ENCODE data around the gene JMJD7. TPM values are rescaled to one million over a fixed set of nuclear protein-coding genes. Genes with fewer than 3 reads are reported as not detected.

JMJD7 gene
- total RNA-seq, 1 donor from 2014 or later, result 12.1 TPM

DNA sequence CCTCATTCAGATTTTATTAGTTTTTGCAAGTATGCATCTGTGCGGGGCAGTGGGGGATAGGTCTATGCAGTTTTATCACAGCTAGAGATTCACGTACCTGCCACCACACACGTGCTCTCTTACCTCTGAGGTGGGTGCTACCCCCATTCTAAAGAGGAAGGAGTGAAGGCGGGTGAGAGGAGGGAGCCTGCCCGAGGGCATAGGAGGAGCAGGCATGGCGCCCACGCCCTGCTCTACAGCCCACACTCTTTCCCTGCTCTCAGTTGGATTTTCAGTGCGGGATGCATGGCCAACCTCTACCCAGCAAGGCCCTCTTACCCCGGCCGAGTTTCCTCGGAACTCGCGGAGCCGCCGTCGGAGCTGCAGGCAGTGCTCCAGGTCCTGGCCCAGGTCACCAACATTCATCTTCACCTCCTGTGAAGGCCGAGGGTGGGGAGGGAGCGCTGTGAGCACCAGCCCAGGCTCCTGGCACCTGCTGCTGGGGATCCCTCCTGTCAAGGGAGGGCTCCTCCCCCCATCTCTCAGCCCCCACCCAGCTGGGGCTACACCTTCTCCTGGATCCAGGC is 37.7 kb downstream of the JMJD7 start:
- no peak overlapping the region for H3K27ac ChIP-seq (replicated peaks)
- H3K27me3 ChIP-seq (ENCODE audit: low read depth), result no peaks in the 10 kb centered on the region
- no peak overlapping the region for H3K4me3 ChIP-seq
- no peak for TF ChIP-seq CTCF (IDR thresholded peaks at IDR 0.05; ENCODE audit: borderline replicate concordance)
- no peaks in the 10 kb centered on the region for H3K9me3 ChIP-seq (replicated peaks)
- no peak for DNase-seq
- H3K36me3 ChIP-seq, result no peaks in the 10 kb centered on the region
- peaks cover 2% of the 10 kb centered on the region for H3K4me1 ChIP-seq
- intact Hi-C loops (cut with micrococcal nuclease), result no loop called here

DNA sequence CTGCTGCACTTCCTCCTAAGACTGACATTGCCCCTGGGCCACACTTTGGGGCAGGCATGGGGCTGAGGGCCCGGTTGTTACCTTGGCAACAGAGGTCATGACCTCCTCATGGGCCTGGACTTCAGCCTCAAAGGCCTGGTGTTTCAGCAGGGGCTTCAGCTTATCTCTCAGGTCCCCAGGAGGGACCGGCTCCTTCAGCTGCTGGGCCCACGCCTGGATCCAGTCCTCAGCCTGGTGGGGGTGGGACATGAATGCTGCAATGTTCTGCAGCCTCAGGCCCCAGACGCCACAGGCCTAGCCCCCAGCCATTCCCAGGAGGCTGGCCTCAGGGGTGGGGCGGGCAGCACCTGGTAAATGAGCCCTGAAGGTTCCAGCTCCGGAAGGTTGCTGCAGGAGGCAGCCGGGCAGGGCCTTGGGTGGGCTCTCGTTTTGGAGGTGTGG is 38.4 kb downstream of the JMJD7 start:
- DNase-seq, result no peak
- Histone ChIP-seq H3K27ac (replicated peaks) (no peak overlapping the region), H3K4me3 (no peak overlapping the region), H3K4me1 (peaks cover 9% of the 10 kb centered on the region), H3K9me3 (replicated peaks) (no peaks in the 10 kb centered on the region), H3K36me3 (no peaks in the 10 kb centered on the region), H3K27me3 (ENCODE audit: low read depth) (no peaks in the 10 kb centered on the region)
- TF ChIP-seq CTCF (IDR thresholded peaks at IDR 0.05; ENCODE audit: borderline replicate concordance), result no peak
- intact Hi-C loops (cut with micrococcal nuclease), result no loop called here

GRCh38 chr15:41866872-41867579 is 39.1 kb downstream of the JMJD7 start:
- Histone ChIP-seq H3K27me3 (ENCODE audit: low read depth) (no peaks in the 10 kb centered on the region), H3K9me3 (replicated peaks) (no peaks in the 10 kb centered on the region), H3K4me1 (peaks cover 10% of the 10 kb centered on the region), H3K4me3 (no peak overlapping the region), H3K27ac (replicated peaks) (no peak overlapping the region), H3K36me3 (no peaks in the 10 kb centered on the region)
- no peak for TF ChIP-seq CTCF (IDR thresholded peaks at IDR 0.05; ENCODE audit: borderline replicate concordance)
- DNase-seq, result no peak
- intact Hi-C loops (cut with micrococcal nuclease), result no loop called here

DNA sequence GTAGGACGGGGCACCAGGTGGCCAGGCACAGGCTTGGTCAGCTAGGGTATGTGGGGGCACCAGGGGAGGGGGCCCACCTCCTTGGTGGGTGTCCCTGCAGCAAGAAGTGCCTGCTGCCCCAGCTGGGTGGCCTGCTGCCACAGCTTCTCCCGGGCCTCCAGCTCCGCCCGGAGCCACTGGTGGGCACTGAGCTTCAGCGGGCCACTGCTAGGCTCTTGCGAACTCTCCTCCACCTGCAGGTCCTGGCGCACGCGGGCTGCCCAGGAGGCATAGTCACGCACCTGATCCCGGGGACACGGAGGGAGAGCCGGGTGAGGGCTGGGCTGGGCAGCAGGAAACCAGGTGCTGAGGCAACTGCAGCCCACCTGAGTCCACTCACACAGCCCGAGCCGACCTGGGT is 40.4 kb downstream of the JMJD7 start:
- no peaks in the 10 kb centered on the region for H3K9me3 ChIP-seq (replicated peaks)
- no peaks in the 10 kb centered on the region for H3K27me3 ChIP-seq (ENCODE audit: low read depth)
- intact Hi-C loops (cut with micrococcal nuclease), result no loop called here
- H3K4me3 ChIP-seq, result no peak overlapping the region
- H3K36me3 ChIP-seq, result no peaks in the 10 kb centered on the region
- H3K4me1 ChIP-seq, result peaks cover 10% of the 10 kb centered on the region
- no peak overlapping the region for H3K27ac ChIP-seq (replicated peaks)
- no peak for DNase-seq
- no peak for TF ChIP-seq CTCF (IDR thresholded peaks at IDR 0.05; ENCODE audit: borderline replicate concordance)

- intact Hi-C loops (cut with micrococcal nuclease), result no loop called here
- H3K4me3 ChIP-seq, result no peak overlapping the region
- H3K27ac ChIP-seq (replicated peaks), result peak overlapping the region; percentile 36
- no peak for DNase-seq
- no peaks in the 10 kb centered on the region for H3K36me3 ChIP-seq
- no peaks in the 10 kb centered on the region for H3K9me3 ChIP-seq (replicated peaks)
- H3K4me1 ChIP-seq, result peaks cover 10% of the 10 kb centered on the region
- TF ChIP-seq CTCF (IDR thresholded peaks at IDR 0.05; ENCODE audit: borderline replicate concordance), result no peak
- H3K27me3 ChIP-seq (ENCODE audit: low read depth), result no peaks in the 10 kb centered on the region
Observed at GRCh38 chr15:41869770-41870688, 42.1 kb downstream of the JMJD7 start.

Measured in left ventricle myocardium inferior (tissue), 1 donor.